Heart left ventricle (tissue), 13 donors: ENCODE results near the gene ZNF423.

Experiments used
- POLR2A ChIP-seq, 2 donors: fragments of 450-650 bp; IDR thresholded peaks; one replicate each; pipeline ENCODE4 v1.6.1; 2017; ENCODE audit warnings: antibody characterized with exemption in 2 of 2, mild to moderate bottlenecking in 2 of 2, moderate library complexity in 2 of 2
- TF ChIP-seq, protein P1 (sequence below), 12 donors: fragments of 200-600 bp; sonication (generic) in 4 of 12; IDR thresholded peaks; one replicate each; pipeline versions ENCODE4 v1.5.0 to v1.8.0; 2018 to 2022; ENCODE audit warnings: antibody characterized with exemption in 12 of 12, mild to moderate bottlenecking in 5 of 12
- donor health status: ischemic (EF 13 %, LVEDD 7.1; RV severe dilation, severe dysfunction).
- donor health status: DM: no; HTN: yes; CAD: no.
- donor health status: DM: no; HTN: no; CAD: no.
- donor health status: ischemic (EF 25% LVEDD 6.9; RV normal size, moderate dysfunction).
- donor health status: ischemic (EF 25% LVEDD 5.7; RV mildly dilated, moderate dysfunction).
- donor health status: ischemic (EF 35%, LVEDD 5.7; RV mildly dilated, moderate dysfunction).
- donor health status: nonischemic (EF 11% LVEDD 7.7; RV severe dilation, severe dysfunction).
- donor health status: DM: yes; HTN: yes; CAD: no.
- donor health status: PGD.
- donor health status: ischemic (EF 29% LVEDD 5.4; RV normal size, mild dysfunction).
- donor health status: nonischemic (EF 23%, LVEDD 6.1; RV moderate dilation, normal function).

GRCh38 chr16:49643429-49644144 lies 212.3 kb downstream of the ZNF423 start:
- TF ChIP-seq, protein P1, sequence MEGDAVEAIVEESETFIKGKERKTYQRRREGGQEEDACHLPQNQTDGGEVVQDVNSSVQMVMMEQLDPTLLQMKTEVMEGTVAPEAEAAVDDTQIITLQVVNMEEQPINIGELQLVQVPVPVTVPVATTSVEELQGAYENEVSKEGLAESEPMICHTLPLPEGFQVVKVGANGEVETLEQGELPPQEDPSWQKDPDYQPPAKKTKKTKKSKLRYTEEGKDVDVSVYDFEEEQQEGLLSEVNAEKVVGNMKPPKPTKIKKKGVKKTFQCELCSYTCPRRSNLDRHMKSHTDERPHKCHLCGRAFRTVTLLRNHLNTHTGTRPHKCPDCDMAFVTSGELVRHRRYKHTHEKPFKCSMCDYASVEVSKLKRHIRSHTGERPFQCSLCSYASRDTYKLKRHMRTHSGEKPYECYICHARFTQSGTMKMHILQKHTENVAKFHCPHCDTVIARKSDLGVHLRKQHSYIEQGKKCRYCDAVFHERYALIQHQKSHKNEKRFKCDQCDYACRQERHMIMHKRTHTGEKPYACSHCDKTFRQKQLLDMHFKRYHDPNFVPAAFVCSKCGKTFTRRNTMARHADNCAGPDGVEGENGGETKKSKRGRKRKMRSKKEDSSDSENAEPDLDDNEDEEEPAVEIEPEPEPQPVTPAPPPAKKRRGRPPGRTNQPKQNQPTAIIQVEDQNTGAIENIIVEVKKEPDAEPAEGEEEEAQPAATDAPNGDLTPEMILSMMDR (IDR thresholded peaks at IDR 0.05) = no peak
- TF ChIP-seq POLR2A (IDR thresholded peaks at IDR 0.05) = no peak
